DMS53 (cell line): Measurements from ENCODE around the gene BATF.

Experiments
- DNase-seq: peaks from one replicate; lab custom pipeline; 2025; lab: John Stamatoyannopoulos, UW

BATF gene

DNA sequence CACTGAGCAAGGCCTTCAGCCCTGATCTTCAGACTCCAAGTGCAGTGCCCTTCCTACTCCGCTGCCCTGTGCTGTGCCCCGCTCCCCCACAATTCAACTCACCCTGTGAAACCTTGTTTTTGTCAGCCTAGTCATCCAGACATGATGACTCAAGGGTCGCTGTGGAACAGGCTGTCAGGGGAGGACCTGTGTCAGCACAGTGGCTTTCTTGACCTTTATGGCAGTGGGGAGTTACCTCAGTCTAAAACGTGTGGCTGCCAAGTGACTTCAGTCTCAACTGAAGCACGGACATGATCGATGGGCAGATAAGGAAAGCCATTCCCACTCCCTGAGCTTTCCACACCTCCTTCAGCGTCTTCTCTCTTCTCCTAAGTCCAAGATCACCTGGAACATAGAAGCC is 39.8 kb downstream of the BATF start:
- DNase-seq: no peak

DNA sequence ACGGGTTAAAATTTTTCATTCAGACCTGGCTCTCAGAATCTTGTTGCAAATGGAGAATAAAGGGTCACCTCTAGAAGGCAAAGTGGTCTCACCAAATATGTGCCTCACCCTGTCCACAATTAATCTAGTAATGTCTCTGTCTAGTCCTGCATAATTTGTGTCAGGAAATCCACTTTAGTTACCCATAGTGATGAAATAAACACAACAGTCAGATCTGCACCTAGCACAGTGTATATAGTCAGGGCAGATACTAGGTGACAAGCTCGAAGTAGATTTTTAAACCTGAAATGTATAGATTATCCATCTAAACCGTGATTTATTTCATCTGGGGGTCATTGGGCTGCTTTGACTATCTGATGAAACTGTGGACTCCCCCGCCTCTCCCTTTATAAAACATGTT is 40.2 kb downstream of the BATF start:
- peak; percentile 41 for DNase-seq

GRCh38 chr14:75563931-75564330 is 41.7 kb downstream of the BATF start:
- peak; percentile 94 for DNase-seq

GRCh38 chr14:75565056-75565455 is 42.8 kb downstream of the BATF start:
- DNase-seq: no peak

DNA sequence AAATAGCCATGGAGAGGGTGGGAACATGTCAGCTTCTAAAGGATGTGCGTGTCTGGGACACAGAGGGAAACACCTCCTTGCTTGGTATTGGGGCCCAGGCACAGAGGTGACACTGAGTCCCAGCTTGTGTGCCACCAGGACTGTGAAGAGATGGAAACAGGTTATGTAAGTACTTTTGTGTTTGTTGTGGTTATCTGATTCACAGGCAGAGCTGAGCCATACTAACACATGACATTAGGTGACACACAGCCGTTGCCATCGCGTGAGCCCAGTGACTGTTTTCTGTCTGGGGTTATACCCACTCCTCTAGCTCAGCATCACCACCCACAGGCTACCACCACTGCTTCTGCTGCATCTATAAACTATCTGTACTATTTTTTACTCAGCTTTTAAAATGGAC is 44.1 kb downstream of the BATF start:
- DNase-seq: peak; percentile 48

GRCh38 chr14:75566752-75567151 is 44.5 kb downstream of the BATF start:
- DNase-seq: no peak

DNA sequence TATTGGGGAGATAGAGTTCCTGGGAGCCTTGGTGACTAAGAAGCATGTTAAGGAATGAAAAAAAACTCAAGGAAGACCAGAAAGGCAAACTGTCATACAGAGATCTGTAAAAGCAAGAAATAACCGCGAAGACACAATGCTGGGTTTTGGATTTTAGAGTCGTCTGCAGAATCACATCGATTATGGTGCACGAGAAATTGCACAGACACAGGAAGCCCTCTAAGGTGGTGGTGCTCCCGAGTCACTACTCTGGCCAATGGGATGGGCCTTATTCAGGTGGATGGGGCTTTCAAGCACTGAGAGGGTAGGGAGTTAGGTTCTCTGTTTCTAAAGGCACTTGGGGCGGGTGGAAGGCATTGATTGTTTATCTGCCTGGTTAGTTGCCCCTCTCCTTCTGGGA is 45.9 kb downstream of the BATF start:
- DNase-seq: no peak

DNA sequence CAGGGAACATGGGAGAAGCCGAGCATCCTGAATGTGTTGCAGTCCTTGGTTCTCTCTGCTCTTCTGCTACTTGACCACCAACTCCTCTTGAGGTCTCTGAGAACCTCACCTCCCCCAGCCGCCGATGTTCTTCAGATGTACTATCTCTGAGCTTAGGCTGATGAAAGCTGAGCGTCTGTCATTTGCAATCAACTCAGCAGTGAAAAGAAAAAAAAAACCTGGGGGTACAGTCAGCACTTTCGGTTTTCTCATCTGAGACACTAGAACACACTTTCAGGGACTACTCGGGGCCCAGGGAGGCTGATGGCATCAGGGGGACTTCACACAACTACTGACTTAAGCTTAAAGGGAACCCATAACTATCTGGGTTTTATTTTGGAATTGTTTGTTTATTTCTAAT is 46.5 kb downstream of the BATF start:
- DNase-seq: no peak

DNA sequence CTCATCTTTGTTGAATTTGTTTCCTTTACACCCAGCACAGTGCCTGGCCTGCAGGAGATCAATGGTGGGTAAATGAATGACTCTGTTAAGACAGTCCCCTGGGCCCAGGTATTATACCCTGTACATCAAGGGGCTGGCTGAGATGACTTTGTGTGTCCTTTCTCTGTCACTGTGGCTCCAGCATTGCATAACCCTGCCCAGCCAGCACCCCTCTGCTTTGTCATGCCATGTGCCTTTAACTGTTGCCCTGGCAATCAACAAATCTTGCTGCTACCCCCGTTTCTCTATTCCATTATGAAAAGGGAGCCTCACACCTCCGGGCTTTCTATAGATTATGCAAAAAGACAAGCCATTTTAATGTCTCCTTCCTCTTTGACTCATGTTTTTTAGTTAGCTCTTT is 48.5 kb downstream of the BATF start:
- DNase-seq: no peak

GRCh38 chr14:75572104-75572503 is 49.8 kb downstream of the BATF start:
- no peak for DNase-seq

GRCh38 chr14:75577090-75577489 is 54.8 kb downstream of the BATF start:
- DNase-seq: no peak

DNA sequence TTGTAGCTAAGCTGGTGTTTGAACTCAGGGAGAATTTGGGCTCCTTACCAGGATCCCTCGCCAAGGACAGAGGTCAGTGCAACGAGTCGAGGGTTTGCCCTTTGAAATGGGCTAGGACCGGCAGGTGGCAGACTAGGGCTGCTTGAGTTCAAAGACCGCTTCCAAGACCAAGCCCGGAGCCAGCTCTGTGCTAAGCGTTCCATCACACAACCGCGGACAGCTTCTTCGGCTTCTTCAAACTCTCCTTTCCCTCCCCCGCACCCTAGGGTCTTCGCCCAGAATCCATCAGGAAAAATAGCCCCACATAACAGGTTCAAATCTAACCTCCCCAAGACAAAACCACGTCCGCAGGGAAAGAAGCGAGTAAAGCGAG is 55.4 kb downstream of the BATF start:
- DNase-seq: peak; percentile 84

- DNase-seq: peak; percentile 66
Measured at GRCh38 chr14:75578102-75578785, 56.0 kb downstream of the BATF start, which contains the start of gene FLVCR2. Gene FLVCR2, plus strand, starts transcription at chr14:75578620. Its CDS starts 353 bp downstream, at chr14:75578973.

GRCh38 chr14:75578786-75579337 is 56.6 kb downstream of the BATF start:
- DNase-seq: peak; percentile 59

- DNase-seq: no peak
Measured at GRCh38 chr14:75579338-75579864, 57.1 kb downstream of the BATF start.

DNA sequence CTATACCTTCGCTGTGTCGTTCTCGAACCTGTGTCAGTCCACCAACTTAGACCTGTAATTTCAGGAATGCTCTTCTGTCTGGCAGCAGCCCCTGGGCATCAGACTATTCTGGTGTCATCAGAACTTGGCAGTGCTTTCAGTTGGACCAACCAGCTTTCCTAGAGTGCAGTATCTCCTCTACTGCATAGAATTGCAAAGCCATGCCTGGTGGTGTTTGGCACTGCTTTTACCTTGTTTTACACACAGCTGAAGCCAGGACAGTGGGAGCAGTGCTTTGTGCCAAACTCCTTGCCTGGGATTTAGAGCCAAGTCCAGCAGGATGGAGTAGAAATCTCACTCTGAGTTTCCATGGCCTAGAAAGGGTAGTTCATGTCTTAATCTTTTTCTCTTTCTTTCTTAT is 57.6 kb downstream of the BATF start:
- DNase-seq: no peak

DNA sequence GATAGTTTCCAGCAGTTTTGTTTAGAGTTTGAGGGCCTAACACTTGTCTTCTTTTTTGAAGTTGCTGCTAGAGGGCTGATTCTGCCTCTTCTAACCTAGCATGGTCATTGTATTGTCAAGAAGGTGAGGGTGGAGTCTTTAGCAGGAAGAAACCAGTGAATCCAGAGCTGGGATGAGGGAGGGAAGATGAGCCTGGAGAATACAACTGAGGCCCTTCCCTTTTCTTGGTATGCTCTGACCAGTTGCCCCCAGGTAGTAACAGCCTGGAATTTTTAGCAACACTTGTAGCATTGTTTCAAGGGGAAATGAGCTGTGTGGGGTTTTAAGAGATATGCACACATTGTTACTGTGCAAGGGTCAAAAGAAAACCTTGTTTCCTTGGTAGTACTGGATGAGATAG is 65.1 kb downstream of the BATF start:
- DNase-seq: no peak

- no peak for DNase-seq
Measured at GRCh38 chr14:75589931-75590330, 67.7 kb downstream of the BATF start.

DNA sequence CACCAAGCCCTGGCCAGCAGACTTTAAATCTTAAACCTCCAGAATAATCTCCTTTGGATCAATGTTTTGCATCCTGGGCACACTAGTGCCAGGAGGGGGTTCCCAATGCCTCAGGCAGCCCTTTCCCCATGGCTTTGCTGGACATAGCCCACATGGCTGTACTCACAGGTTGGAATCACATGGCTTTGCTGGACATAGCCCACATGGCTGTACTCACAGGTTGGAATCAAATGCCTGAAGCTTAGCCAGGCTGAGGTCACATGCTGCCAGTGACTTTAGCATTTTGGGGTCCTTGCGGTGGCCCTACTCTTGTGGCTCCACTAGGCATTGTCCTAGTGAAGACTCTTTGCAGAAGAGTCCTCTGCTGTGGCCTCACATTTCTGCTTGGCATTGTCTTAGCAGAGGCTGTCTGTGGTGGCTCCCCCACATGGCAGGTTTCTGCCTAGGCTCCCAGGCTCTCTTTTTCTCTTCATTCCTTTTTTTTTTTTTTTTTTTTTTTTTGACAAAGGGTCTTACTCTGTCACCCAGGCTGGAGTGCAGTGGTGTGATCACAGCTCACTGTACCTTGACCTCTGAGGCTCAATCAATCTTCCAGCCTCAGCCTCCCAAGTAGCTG is 69.2 kb downstream of the BATF start:
- DNase-seq: no peak

GRCh38 chr14:75591987-75592575 is 69.8 kb downstream of the BATF start:
- DNase-seq: no peak

GRCh38 chr14:75595226-75595625 is 73.0 kb downstream of the BATF start:
- no peak for DNase-seq
